ENCODE measurements around the gene STOML2.

DNA sequence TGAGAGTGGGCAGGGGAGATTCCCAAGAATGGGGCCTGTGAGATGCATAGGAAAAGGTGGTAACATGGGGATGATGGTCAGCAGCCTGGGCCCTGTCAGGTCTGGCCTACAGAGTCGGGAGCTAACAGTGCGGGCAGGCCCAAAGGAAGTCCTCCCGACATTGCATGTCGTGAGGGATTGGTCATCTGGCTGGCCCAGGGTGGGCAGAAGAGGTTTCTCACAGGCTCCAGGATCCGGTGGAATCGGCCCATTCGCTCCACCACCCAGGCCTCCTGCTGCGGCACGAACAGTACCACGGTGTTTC, 514 bp downstream of the STOML2 start:
- TF ChIP-seq, protein P1, sequence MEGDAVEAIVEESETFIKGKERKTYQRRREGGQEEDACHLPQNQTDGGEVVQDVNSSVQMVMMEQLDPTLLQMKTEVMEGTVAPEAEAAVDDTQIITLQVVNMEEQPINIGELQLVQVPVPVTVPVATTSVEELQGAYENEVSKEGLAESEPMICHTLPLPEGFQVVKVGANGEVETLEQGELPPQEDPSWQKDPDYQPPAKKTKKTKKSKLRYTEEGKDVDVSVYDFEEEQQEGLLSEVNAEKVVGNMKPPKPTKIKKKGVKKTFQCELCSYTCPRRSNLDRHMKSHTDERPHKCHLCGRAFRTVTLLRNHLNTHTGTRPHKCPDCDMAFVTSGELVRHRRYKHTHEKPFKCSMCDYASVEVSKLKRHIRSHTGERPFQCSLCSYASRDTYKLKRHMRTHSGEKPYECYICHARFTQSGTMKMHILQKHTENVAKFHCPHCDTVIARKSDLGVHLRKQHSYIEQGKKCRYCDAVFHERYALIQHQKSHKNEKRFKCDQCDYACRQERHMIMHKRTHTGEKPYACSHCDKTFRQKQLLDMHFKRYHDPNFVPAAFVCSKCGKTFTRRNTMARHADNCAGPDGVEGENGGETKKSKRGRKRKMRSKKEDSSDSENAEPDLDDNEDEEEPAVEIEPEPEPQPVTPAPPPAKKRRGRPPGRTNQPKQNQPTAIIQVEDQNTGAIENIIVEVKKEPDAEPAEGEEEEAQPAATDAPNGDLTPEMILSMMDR (IDR thresholded peaks at IDR 0.05): no peak
- TF ChIP-seq POLR2A (IDR thresholded peaks at IDR 0.05): no peak
